Muscle layer of colon (tissue), 2 donors: Measurements from ENCODE around the gene TTC13.

Experiments
- H3K27ac ChIP-seq: one replicate; pipeline ENCODE4 v1.7.0; 2013; ENCODE audit warnings: low read depth, mild to moderate bottlenecking, low read length, moderate library complexity
- H3K27me3 ChIP-seq, 2 donors: one replicate each; pipeline ENCODE4 v1.7.0; 2013; ENCODE audit warnings: low read length in 2 of 2, mild to moderate bottlenecking in 2 of 2; ENCODE audit not compliant: insufficient read depth in 2 of 2, control insufficient read depth in 1 of 2
- H3K36me3 ChIP-seq: one replicate; pipeline ENCODE4 v1.7.0; 2013; ENCODE audit warnings: mild to moderate bottlenecking, low read length; ENCODE audit not compliant: insufficient read depth
- H3K4me1 ChIP-seq: one replicate; pipeline ENCODE4 v1.7.0; 2013; ENCODE audit warnings: mild to moderate bottlenecking, low read length; ENCODE audit not compliant: insufficient read depth
- H3K4me3 ChIP-seq, 2 donors: one replicate each; pipeline ENCODE4 v1.7.0; 2013; ENCODE audit warnings: low read length in 2 of 2, low read depth in 1 of 2, mild to moderate bottlenecking in 1 of 2, moderate library complexity in 1 of 2
- H3K9ac ChIP-seq: one replicate; pipeline ENCODE4 v1.7.0; 2013; ENCODE audit warnings: low read length
- H3K9me3 ChIP-seq: one replicate; pipeline ENCODE4 v1.7.0; 2013; ENCODE audit warnings: mild to moderate bottlenecking, low read length
- donor health status: abdominal sarcoma.
- donor health status: Adenocarcinoma of cecum.

The TTC13 gene

GRCh38 chr1:230858236-230858820 is 120.3 kb downstream of the TTC13 start:
- H3K27me3 ChIP-seq, result no peaks in the 10 kb centered on the region
- no peak overlapping the region for H3K4me3 ChIP-seq
- no peak overlapping the region for H3K27ac ChIP-seq
- H3K4me1 ChIP-seq, result peaks cover 8% of the 10 kb centered on the region
- peaks cover 17% of the 10 kb centered on the region for H3K36me3 ChIP-seq
- no peak overlapping the region for H3K9ac ChIP-seq
- H3K9me3 ChIP-seq, result no peaks in the 10 kb centered on the region

- H3K4me3 ChIP-seq, result no peak overlapping the region
- H3K9ac ChIP-seq, result no peak overlapping the region
- H3K4me1 ChIP-seq, result peaks cover 6% of the 10 kb centered on the region
- H3K27ac ChIP-seq, result no peak overlapping the region
- peaks cover 22% of the 10 kb centered on the region for H3K36me3 ChIP-seq
- no peaks in the 10 kb centered on the region for H3K9me3 ChIP-seq
- no peaks in the 10 kb centered on the region for H3K27me3 ChIP-seq
Observed at GRCh38 chr1:230857822-230858221, 120.8 kb downstream of the TTC13 start.

- Histone ChIP-seq H3K4me3 (no peak overlapping the region), H3K27me3 (no peaks in the 10 kb centered on the region), H3K9me3 (no peaks in the 10 kb centered on the region), H3K4me1 (peaks cover 6% of the 10 kb centered on the region), H3K9ac (no peak overlapping the region), H3K36me3 (peaks cover 25% of the 10 kb centered on the region), H3K27ac (no peak overlapping the region)
Observed at GRCh38 chr1:230857077-230857476, 121.6 kb downstream of the TTC13 start.
